ENCODE results near the gene COPE. TPM values are rescaled to one million over a fixed set of nuclear protein-coding genes. Genes with fewer than 3 reads are reported as not detected.

Gene COPE
- total and polyA plus RNA-seq, 7 donors = 130 to 346 (median 198) TPM

GRCh38 chr19:18898081-18898606 lies 21.0 kb downstream of the COPE start:
- no peak for DNase-seq
- peaks cover 9 to 38% (median 19%) of the 10 kb centered on the region in 4 donors for H3K36me3 ChIP-seq
- H3K9me3 ChIP-seq = no peaks in the 10 kb centered on the region
- intact Hi-C loops (cut with DNase I) = no loop called here
- no peak overlapping the region for H3K27ac ChIP-seq
- peaks cover 19 to 50% (median 32%) of the 10 kb centered on the region in 3 donors for H3K27me3 ChIP-seq
- peaks cover 0 to 27% (median 22%) of the 10 kb centered on the region in 4 donors for H3K4me1 ChIP-seq
- WGBS, 2 donors = 56 to 75% methylated on average over 18 of the region's 18 CpGs
- no peak overlapping the region for H3K4me3 ChIP-seq
- TF ChIP-seq CTCF (IDR thresholded peaks at IDR 0.05) = no peak
- TF ChIP-seq POLR2A (IDR thresholded peaks at IDR 0.05) = no peak
- TF ChIP-seq POLR2AphosphoS5 (IDR thresholded peaks at IDR 0.05) = no peak
- no peak for TF ChIP-seq EP300 (IDR thresholded peaks at IDR 0.05)

- peaks cover 19 to 50% (median 32%) of the 10 kb centered on the region in 3 donors for H3K27me3 ChIP-seq
- TF ChIP-seq POLR2A (IDR thresholded peaks at IDR 0.05) (no peak), POLR2AphosphoS5 (IDR thresholded peaks at IDR 0.05) (no peak), CTCF (IDR thresholded peaks at IDR 0.05) (no peak), EP300 (IDR thresholded peaks at IDR 0.05) (no peak)
- DNase-seq = no peak
Measured at GRCh38 chr19:18897094-18898029, 21.8 kb downstream of the COPE start.

GRCh38 chr19:18896421-18896841 lies 22.8 kb downstream of the COPE start:
- Histone ChIP-seq H3K9me3 (no peaks in the 10 kb centered on the region), H3K36me3 (peaks cover 9 to 31% (median 15%) of the 10 kb centered on the region in 4 donors), H3K4me1 (peaks cover 0 to 27% (median 22%) of the 10 kb centered on the region in 4 donors), H3K27ac (no peak overlapping the region), H3K4me3 (peak overlapping the region in 3 of 4 donors; percentile 16 to 32 (median 25)), H3K27me3 (peaks cover 19 to 50% (median 32%) of the 10 kb centered on the region in 3 donors)
- intact Hi-C loops (cut with DNase I) = no loop called here
- 12 to 19% methylated on average over 33 of the region's 33 CpGs for WGBS, 2 donors
- TF ChIP-seq EP300 (IDR thresholded peaks at IDR 0.05) (no peak), CTCF (IDR thresholded peaks at IDR 0.05) (no peak), POLR2A (IDR thresholded peaks at IDR 0.05) (no peak), POLR2AphosphoS5 (IDR thresholded peaks at IDR 0.05) (no peak)
- DNase-seq = no peak

More at GRCh38 chr19:18897094-18898029, 21.8 kb downstream of the COPE start:
- H3K4me3 ChIP-seq = no peak overlapping the region
- 85 to 89% methylated on average over 25 of the region's 25 CpGs for WGBS, 2 donors
- peaks cover 9 to 36% (median 15%) of the 10 kb centered on the region in 4 donors for H3K36me3 ChIP-seq
- intact Hi-C loops (cut with DNase I) = no loop called here
- H3K27ac ChIP-seq = no peak overlapping the region
- peaks cover 0 to 27% (median 22%) of the 10 kb centered on the region in 4 donors for H3K4me1 ChIP-seq
- no peaks in the 10 kb centered on the region for H3K9me3 ChIP-seq

GRCh38 chr19:18895824-18896341 lies 23.3 kb downstream of the COPE start, which contains the start of gene CERS1:
Gene CERS1 (minus strand): TSS chr19:18896158. CDS start chr19:18896072, 86 bp downstream.
- no peak for DNase-seq
- TF ChIP-seq EP300 (IDR thresholded peaks at IDR 0.05) (no peak), POLR2AphosphoS5 (IDR thresholded peaks at IDR 0.05) (no peak), POLR2A (IDR thresholded peaks at IDR 0.05) (no peak)
- Histone ChIP-seq H3K4me3 (peak within 1 kb of the TSS; percentile 12 to 47 (median 38)), H3K9me3 (no peaks in the 10 kb centered on the region), H3K27ac (peak within 1 kb of the TSS in 3 of 4 donors; percentile 8 to 58 (median 51)), H3K4me1 (peaks cover 0 to 27% (median 22%) of the 10 kb centered on the region in 4 donors), H3K36me3 (peaks cover 6 to 26% (median 13%) of the 10 kb centered on the region in 4 donors), H3K27me3 (peaks cover 19 to 50% (median 32%) of the 10 kb centered on the region in 3 donors)
- intact Hi-C loops (cut with DNase I) = no loop called here
- WGBS, 2 donors = 1% methylated on average over 89 of the region's 89 CpGs
